ES-I3 (cell line): ENCODE data around the gene CD226.
"Not testable (repeated sequence)": the region's sequence is repeated elsewhere in the genome, so short reads cannot be mapped to it uniquely, and the experiment has no call there.

Experiments
- H3K36me3 ChIP-seq: 2 replicates; pipeline ENCODE4 v1.6.1; 2013; ENCODE audit warnings: mild to moderate bottlenecking, low read length, control low read depth, moderate library complexity; ENCODE audit not compliant: insufficient read depth
- H3K4me1 ChIP-seq: 2 replicates; pipeline ENCODE4 v1.6.1; 2013; ENCODE audit warnings: mild to moderate bottlenecking, control low read depth, low read length; ENCODE audit not compliant: insufficient read depth
- H3K9ac ChIP-seq: 2 replicates; pipeline ENCODE4 v1.6.1; 2013; ENCODE audit warnings: low read depth, mild to moderate bottlenecking, low read length, moderate library complexity
- H3K9me3 ChIP-seq: 2 replicates; pipeline ENCODE4 v1.6.1; 2013; ENCODE audit warnings: mild to moderate bottlenecking, low read length, moderate library complexity; ENCODE audit not compliant: control insufficient read depth, insufficient read depth

CD226 gene

GRCh38 chr18:69948256-69948655, 583 bp upstream of the CD226 start:
- H3K4me1 ChIP-seq, result peaks cover 4% of the 10 kb centered on the region; the same call in 1 of the 2 replicates
- no peaks in the 10 kb centered on the region for H3K9me3 ChIP-seq
- H3K9ac ChIP-seq, result no peak overlapping the region
- no peaks in the 10 kb centered on the region for H3K36me3 ChIP-seq

- H3K9ac ChIP-seq, result no peak overlapping the region
- peaks cover 4% of the 10 kb centered on the region; the same call in 1 of the 2 replicates for H3K4me1 ChIP-seq
- H3K36me3 ChIP-seq, result no peaks in the 10 kb centered on the region
- H3K9me3 ChIP-seq, result no peaks in the 10 kb centered on the region; the same call in 1 of the 2 replicates
Observed at GRCh38 chr18:69946608-69947155, 991 bp downstream of the CD226 start.

GRCh38 chr18:69945220-69946114, 2.2 kb downstream of the CD226 start:
- Histone ChIP-seq H3K36me3 (no peaks in the 10 kb centered on the region), H3K4me1 (peaks cover 4% of the 10 kb centered on the region; the same call in 1 of the 2 replicates), H3K9ac (no peak overlapping the region), H3K9me3 (peaks cover 4% of the 10 kb centered on the region; the same call in 1 of the 2 replicates)

- H3K9me3 ChIP-seq, result peaks cover 4% of the 10 kb centered on the region; the same call in 1 of the 2 replicates
- peaks cover 4% of the 10 kb centered on the region; the same call in 1 of the 2 replicates for H3K4me1 ChIP-seq
- H3K36me3 ChIP-seq, result no peaks in the 10 kb centered on the region
- no peak overlapping the region for H3K9ac ChIP-seq
Observed at GRCh38 chr18:69944436-69944835, 3.2 kb downstream of the CD226 start.

- peaks cover 4% of the 10 kb centered on the region; the same call in 1 of the 2 replicates for H3K4me1 ChIP-seq
- H3K36me3 ChIP-seq, result no peaks in the 10 kb centered on the region
- peaks cover 4% of the 10 kb centered on the region; the same call in 1 of the 2 replicates for H3K9me3 ChIP-seq
- H3K9ac ChIP-seq, result no peak overlapping the region
Observed at GRCh38 chr18:69943021-69943420, 4.7 kb downstream of the CD226 start.

GRCh38 chr18:69941183-69941582, 6.5 kb downstream of the CD226 start:
- Histone ChIP-seq H3K9ac (no peak overlapping the region), H3K36me3 (no peaks in the 10 kb centered on the region; the same call in 1 of the 2 replicates), H3K9me3 (peaks cover 4% of the 10 kb centered on the region; the same call in 1 of the 2 replicates), H3K4me1 (peaks cover 4% of the 10 kb centered on the region; the same call in 1 of the 2 replicates)

GRCh38 chr18:69939812-69940211, 7.9 kb downstream of the CD226 start:
- H3K4me1 ChIP-seq, H3K36me3 ChIP-seq, H3K9me3 ChIP-seq, H3K9ac ChIP-seq: not testable (repeated sequence)

- peaks cover 3% of the 10 kb centered on the region; the same call in 1 of the 2 replicates for H3K4me1 ChIP-seq
- H3K36me3 ChIP-seq, result no peaks in the 10 kb centered on the region; the same call in 1 of the 2 replicates
- H3K9ac ChIP-seq, result no peak overlapping the region
- no peaks in the 10 kb centered on the region for H3K9me3 ChIP-seq
Observed at GRCh38 chr18:69936191-69936558, 11.5 kb downstream of the CD226 start.

GRCh38 chr18:69935319-69936190, 12.1 kb downstream of the CD226 start:
- Histone ChIP-seq H3K4me1 (peaks cover 3% of the 10 kb centered on the region; the same call in 1 of the 2 replicates), H3K36me3 (no peaks in the 10 kb centered on the region; the same call in 1 of the 2 replicates), H3K9ac (no peak overlapping the region), H3K9me3 (no peaks in the 10 kb centered on the region)

GRCh38 chr18:69934601-69935265, 12.9 kb downstream of the CD226 start:
- no peaks in the 10 kb centered on the region for H3K9me3 ChIP-seq
- H3K4me1 ChIP-seq, result peaks cover 3% of the 10 kb centered on the region; the same call in 1 of the 2 replicates
- no peak overlapping the region for H3K9ac ChIP-seq
- no peaks in the 10 kb centered on the region; the same call in 1 of the 2 replicates for H3K36me3 ChIP-seq

GRCh38 chr18:69929041-69929774, 18.5 kb downstream of the CD226 start:
- Histone ChIP-seq H3K9ac (no peak overlapping the region), H3K9me3 (no peaks in the 10 kb centered on the region), H3K36me3 (no peaks in the 10 kb centered on the region), H3K4me1 (no peaks in the 10 kb centered on the region)

- Histone ChIP-seq H3K9ac (no peak overlapping the region), H3K36me3 (no peaks in the 10 kb centered on the region), H3K9me3 (no peaks in the 10 kb centered on the region), H3K4me1 (no peaks in the 10 kb centered on the region)
Observed at GRCh38 chr18:69916412-69916811, 31.3 kb downstream of the CD226 start.

- no peaks in the 10 kb centered on the region for H3K9me3 ChIP-seq
- no peaks in the 10 kb centered on the region for H3K36me3 ChIP-seq
- H3K4me1 ChIP-seq, result no peaks in the 10 kb centered on the region
- H3K9ac ChIP-seq, result no peak overlapping the region
Observed at GRCh38 chr18:69908838-69909237, 38.8 kb downstream of the CD226 start.
